PC-3 (cell line): ENCODE measurements around the gene RIPK3.

Experiments used
- CTCF ChIP-seq: fragments of 300-600 bp; sonication (generic); conservative IDR thresholded peaks from 2 replicates; pipeline ENCODE4 v1.5.1; 2017; ENCODE audit warnings: antibody characterized with exemption, low read depth, mild to moderate bottlenecking, low read length
- EZH2 ChIP-seq: fragments of 300-600 bp; sonication (generic); IDR thresholded peaks from one replicate; pipeline ENCODE4 v1.6.1; 2017; ENCODE audit warnings: antibody characterized with exemption, mild to moderate bottlenecking, low read length; ENCODE audit not compliant: unreplicated experiment

GRCh38 chr14:24313913-24314312 is 25.9 kb downstream of the RIPK3 start:
- TF ChIP-seq CTCF = no peak
- no peak for TF ChIP-seq EZH2
